HG02852 (cell line): ENCODE results near the gene CDCA3.
"Not testable (repeated sequence)": the region's sequence is repeated elsewhere in the genome, so short reads cannot be mapped to it uniquely, and the experiment has no call there.

Source experiments
- ATAC-seq: cut with Tn5 transposase; IDR thresholded peaks from one replicate; pipeline ENCODE4 v1.9.1; 2021; ENCODE audit warnings: mild to moderate bottlenecking, moderate library complexity; ENCODE audit not compliant: unreplicated experiment

Gene CDCA3

DNA sequence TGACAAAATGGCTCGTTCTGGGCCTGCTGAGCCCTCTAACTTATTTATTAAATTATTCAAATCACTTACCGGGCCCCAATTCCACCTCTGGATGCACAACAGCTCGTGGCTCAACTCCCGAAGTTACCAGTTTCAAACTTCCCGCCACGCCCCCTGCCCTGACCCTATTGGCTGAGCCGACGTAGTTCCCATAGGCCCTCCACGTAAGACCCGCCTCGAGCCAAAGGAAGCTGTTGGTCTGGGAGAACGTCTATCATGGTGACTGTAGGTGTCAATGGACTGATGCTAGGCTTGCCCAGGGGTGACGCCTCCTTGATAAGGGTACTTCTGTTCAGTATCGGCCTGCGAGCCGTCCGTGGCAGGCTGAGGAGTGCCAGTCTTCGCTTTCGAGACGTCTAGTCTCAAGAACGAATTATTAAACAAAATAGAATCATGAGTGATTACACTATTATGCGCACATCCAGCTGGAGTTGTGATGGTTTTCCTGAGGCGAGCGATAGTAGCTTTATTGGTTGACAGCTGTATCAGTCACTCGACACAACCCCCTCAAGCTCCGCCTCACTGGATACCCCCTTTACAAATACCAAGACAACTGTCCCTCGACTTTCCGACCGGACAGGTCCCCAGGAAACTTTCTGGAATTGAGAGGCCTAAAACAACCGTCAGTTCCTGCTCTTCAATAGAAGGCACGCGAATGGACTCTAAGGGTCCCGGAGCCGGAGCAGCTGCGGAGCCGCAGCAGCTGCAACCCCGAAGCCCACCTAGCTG, at the start of gene CDCA3:
TSS of gene CDCA3 (minus strand) at position 134 of the 768 bp plus-strand sequence. CDS start 334 bp downstream, outside the sequence.
- ATAC-seq = peak; percentile 49

DNA sequence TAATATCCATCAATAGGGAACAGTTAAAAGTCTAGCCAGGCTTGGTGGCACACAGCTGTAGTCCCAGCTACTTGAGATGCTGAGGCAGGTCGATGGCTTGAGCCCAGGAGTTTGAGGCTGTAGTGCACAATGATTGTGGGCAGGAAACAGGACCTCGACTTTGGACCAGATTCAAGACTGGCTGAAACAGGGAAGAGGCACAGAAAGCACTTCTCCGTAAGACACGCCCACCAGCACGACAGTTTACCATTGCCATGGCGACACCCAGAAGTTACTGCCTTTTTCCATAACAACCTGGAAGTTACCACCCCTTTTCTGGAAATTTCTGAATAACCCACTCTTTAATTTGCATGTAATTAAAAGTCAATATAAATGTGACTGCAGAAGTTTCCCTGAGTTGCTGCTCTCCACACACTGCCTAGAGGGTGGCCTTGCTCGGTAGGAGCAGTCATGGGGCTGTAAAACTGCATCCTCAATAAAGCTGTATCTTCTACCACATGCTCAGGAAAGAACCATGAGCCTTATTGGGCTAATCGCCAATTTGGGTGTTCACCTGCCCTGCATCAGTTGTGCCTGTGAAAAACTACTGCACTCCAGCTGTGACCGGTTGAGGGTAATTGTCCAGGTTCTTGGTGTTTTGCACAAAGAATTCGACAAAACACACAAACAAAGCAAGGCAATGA, 48.9 kb upstream of the CDCA3 start:
- ATAC-seq = no peak

DNA sequence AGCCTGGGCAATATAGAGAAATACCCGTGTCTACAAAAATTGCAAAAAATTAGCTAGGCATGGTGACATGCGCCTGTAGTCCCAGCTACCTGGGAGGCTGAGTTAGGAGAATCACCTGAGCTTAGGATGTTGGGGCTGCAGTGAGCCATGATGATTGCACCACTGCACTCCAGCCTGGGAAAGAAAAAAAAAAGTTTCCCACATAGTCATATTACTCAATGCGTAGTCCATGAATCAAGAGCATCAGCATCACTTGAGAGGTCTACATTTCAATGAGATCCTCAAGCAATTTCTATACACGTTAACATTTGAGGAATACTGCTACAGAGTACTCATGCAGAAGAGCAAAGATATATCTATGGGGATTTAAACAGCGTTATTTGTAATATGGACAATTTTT, 48.3 kb upstream of the CDCA3 start:
- ATAC-seq = no peak

DNA sequence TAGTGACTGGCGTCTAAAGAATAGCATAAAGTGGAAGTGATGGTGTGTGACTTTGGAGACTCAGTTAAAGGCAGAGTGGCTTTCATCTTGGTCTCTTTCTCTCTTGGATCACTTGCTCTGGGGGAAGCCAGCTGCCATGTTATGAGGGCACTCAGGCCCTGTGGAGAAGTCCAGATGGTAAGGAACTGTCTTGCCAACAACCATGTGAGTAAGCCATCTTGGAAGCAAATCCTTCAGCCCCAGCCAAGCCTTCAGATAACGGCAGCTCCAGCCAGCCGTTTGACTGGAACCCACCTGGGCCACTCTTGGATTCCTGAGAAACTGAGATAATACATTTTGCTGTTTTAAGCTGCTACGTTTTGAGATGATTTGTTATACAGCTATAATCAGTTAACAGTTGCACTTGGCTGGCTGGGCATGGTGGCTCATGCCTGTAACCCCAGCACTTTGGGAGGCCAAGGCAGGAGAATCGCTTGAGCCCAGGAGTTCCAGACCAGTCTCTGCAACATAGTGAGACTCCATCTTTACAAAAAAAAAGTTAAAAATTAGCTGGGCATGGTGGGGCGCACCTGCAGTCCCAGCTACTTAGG, 45.9 kb upstream of the CDCA3 start:
- no peak for ATAC-seq

DNA sequence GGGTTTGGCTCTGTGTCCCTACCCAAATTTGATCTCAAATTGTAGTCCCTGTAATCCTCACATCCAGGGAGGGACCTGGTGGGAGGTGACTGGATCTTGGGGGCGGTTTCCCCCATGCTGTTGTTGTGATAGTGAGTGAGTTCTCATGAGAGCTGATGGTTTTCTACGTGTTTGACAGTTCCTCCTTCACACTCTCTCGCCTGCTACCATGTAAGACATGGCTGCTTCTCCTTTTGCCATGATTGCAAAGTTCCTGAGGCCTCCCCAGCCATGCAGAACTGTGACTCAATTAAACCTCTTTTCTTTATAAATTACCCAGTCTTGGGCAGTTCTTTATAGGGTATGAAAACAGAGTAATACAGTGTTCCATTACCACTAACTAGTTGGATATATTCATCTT, 43.2 kb upstream of the CDCA3 start:
- ATAC-seq = no peak

DNA sequence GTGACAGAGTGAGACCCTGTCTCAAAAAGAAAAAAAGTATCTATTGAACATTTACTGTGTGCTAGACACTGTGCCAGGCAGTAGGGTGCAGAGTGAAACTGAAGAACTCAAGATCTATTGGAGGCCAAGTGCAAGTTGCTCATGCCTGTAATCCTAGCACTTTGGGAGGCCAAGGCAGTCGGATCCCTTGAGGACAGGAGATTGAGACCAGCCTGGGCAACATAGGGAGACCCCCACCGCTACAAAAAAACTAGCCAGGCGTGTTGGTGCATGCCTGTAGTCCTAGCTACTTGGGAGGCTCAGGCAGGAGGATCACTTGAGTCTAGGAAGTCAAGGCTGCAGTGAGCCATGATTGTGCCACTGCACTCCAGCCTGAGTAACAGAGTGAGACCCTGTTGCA, 41.6 kb upstream of the CDCA3 start:
- ATAC-seq = not testable (repeated sequence)

DNA sequence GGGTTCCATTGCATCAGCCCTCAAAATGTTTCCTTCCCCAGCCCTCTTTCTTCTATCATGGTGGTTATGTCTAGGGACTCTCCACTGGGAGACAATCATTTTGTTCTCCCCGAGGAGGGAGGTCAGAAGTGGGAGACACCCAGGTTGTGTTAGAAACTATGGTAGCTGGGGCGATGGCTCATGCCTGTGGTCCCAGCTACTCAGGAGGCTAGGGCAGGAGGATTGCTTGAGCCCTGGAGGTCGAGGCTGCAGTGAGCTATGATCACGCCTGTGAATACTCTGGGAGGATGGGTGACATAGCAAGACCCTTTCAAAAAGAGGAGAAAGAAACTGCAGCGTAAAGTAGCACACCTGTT, 40.5 kb upstream of the CDCA3 start:
- no peak for ATAC-seq

DNA sequence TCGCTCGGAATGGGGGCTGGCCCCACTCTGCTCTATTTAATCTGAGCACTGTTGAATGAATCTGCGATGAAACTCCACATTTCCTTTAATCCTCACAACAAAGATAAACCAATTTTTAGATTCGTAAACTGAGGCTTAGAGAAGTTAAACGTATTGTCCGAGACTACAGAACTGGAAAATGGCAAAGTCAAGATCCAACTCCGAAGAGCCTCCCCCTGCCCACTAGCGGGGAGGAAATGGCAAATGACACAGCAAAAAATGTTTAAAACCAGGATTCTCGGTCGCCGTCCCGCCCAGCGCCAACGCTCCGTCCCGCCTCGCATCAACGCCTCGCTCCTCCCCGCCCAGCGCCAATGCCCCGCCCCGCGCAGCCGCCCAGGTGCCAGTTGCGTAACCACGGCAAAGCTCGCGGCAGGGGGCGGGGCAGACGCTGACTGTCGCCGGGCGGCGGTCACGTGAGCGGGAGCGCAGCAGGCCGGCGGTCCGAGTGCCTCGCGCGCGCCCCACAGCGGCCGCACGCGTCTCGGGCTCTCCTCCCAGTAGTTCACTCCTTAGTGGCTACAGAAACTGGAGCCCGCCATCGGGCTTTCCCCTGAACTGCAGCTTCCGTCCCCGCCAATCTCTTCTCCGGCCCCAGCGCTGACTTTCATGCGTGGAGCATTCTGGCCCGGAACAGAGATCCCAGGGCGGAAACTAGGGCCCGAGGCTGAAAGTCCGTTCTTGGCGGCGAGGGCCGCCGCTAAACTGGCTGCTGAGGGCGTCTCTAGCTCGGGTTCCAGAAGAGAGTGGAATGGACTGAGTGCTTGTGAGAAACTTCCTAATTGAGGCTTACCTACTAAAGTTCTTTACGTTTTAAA, 39.9 kb upstream of the CDCA3 start:
- peak; percentile 96 for ATAC-seq

DNA sequence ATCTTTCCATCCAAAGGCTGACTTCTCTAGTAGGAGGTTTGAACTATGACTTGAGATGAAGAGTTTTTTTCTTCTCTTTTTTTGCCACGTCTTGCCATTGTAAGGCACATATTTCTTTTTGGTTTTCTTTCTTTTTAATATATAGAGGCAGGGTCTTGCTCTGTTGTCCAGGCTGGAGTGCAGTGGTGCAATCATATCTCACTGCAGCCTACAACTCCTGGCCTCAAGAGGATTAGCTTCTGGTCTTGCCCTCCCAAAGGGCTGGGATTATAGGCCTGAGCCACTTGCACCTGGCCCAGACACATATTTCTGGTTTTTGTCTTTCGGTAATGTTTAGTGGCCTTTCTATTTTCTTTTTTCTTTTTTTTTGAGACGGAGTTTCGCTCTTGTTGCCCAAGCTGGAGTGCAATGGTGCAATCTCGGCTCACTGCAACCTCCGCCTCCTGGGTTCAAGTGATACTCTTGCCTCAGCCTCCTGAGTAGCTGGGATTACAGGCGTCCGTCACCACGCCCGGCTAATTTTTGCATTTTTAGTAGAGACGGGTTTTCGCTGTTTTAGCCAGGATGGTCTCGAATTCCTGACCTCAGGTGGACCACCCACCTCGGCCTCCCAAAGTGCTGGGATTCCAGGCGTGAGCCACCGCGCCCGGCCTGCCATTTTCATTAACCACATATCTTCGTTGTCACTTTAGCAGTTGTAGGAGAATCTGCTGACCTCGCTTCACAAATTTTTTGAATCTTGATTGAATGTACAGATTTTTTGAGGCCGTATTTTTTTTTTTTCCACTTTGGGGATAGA, 38.9 kb upstream of the CDCA3 start:
- not testable (repeated sequence) for ATAC-seq

DNA sequence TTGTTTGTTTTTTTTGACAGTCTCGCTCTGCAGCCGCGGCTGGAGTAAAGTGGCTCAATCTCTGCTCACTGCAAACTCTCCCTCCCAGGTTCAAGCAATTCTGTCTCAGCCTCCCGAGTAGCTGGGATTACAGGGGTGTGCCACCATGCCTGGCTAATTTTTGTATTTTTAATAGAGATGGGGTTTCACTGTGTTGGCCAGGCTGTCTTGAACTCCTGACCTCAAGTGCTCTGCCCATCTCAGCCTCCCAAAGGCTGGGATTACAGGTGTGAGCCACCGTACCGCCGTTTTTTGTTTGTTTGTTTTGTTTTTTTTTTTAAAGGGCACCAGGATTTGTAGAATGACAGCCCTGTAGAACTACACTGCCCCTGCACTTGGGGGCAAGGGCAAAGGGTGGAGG, 37.7 kb upstream of the CDCA3 start:
- ATAC-seq = not testable (repeated sequence)

DNA sequence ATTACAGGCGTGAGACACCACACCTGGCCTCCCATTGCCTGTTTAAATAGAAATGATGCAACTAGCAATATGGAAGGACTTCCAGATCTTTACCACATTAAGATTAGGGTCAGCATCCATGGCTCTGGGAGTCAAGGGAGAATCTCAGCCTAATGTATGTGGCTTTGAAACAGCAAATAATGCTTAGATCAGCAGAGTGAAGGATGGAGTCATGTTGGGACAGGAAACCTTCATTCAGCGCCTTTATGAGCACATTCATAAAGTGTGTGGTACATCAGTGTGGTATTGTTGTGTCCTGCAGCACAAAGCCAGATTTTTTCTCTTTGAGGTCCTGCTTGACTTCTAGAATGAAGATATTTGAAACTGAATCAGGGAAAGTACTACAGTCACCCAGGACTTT, 37.3 kb upstream of the CDCA3 start:
- ATAC-seq = no peak

DNA sequence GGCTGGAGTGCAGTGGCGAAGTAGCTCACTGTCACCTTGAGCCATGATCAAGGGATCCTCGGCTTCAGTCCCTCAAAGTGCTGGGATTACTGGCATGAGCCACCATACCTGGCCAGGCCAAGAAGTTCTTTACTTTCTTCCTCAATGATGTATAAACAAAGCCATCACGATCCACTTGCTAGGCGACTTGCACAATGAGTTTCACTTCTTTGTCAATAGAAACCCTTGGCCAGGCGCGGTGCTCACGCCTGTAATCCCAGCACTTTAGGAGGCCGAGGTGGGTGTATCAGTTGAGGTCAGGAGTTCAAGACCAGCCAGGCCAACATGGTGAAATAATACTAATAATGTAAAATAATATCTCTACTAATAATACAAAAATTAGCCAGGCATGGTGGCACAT, 36.4 kb upstream of the CDCA3 start:
- no peak for ATAC-seq

DNA sequence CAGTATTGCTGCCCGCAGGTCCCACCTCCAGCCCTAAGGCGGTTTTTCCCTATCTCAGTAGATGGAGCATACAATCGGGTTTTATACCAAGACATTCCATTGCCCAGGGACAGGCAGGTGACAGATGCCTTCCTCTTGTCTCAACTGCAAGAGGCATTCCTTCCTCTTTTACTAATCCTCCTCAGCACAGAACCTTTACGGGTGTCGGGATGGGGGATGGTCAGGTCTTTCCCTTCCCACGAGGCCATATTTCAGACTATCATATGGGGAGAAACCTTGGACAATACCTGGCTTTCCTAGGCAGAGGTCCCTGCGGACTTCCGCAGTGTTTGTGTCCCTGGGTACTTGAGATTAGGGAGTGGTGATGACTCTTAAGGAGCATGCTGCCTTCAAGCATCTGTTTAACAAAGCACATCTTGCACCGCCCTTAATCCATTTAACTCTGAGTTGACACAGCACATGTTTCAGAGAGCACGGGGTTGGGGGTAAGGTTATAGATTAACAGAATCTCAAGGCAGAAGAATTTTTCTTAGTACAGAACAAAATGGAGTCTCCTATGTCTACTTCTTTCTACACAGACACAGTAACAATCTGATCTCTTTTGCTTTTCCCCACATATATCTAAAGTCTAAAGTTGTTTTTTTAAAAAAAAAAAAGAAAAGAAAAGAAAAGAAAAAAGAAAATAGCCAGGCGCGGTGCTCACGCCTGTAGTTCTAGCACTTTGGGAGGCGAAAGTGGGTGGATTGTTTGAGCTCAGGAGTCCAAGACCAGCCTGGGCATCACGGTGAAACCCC, 35.3 kb upstream of the CDCA3 start:
- not testable (repeated sequence) for ATAC-seq

DNA sequence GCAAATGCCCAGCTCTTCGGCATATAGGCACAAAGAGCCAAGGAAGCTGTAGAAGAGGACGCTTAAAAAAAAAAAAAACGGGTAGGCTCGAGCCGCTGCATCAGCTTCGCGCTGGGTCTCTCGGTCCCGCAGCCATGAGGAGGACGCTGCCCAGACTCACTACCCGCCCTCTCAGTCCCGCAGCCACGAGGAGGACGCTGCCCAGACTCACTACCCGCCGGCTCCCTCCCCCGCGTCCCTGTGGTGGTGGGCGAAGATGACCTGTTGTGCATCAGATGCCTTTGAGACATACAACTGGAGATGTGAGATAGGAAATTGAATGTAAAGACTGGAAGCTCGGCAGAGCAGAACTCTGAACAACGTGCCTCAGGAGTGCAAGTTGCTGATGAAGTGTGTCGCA, 33.5 kb upstream of the CDCA3 start:
- ATAC-seq = no peak

DNA sequence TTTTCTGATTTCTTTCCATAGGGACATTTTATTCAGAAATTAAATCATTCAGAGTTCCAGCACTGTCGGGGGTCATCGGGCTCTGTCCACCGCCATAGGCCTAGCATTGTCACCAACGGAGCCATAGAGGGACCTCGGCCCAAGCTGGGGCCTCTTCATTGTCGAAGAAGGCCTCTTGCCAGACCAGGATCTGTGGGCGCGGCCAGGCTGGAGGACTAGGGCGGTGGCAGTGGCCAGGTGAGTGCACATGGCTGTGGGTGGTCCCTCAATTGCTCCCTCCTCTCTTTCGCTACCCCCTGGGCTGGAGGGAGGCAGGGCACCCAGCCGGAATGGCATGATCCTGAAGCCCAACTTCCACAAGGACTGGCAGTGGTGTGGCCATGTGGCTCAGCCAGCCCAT, 32.6 kb upstream of the CDCA3 start:
- ATAC-seq = no peak

DNA sequence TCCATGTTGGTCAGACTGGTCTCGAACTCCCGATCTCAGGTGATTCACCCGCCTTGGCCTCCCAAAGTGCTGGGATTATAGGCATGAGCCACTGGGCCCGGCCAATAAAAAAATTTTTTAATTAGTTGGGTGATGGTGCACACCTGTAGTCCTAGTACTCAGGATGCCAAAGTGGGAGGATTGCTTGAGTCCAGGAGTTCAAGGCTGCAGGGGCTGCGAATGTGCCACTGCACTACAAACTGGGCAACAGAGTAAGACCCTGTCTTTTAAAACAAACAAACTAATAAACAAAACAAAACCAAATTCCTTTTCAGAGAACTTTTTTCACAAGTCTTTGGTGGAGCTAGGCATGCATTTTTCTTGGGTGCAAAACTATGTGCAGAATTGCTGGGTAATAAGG, 32.2 kb upstream of the CDCA3 start:
- ATAC-seq = no peak

DNA sequence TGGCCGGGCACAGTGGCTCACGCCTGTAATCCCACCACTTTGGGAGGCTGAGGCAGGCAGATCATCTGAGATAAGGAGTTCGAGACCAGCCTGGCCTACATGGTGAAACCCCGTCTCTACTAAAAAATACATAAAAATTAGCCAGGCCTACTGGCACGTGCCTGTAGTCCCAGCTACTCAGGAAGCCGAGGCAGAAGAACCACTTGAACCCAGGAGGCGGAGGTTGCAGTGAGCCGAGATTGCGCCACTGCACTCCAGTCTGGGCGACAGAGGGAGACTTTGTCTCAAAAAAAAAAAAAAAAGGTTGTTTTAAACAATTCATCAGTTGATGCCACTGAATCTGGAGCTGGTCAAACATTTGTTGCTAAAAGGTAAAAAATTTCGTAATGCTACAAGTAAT, 28.7 kb upstream of the CDCA3 start:
- not testable (repeated sequence) for ATAC-seq

DNA sequence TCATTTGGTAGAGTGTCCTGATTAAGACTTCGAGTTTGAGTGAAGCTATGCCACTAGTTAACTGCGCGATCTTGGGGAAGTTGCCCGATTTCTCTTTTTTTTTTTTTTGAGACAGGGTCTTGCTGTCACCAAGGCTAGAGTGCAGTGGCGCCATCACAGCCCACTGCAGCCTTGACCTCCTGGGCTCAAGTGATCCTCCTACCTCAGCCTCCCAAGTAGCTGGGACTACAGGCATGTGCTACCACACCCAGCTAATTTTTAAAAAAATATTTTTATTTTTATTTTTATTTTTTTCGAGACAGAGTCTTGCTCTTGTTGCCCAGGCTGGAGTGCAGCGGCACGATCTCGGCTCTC, 22.9 kb upstream of the CDCA3 start:
- ATAC-seq = not testable (repeated sequence)

DNA sequence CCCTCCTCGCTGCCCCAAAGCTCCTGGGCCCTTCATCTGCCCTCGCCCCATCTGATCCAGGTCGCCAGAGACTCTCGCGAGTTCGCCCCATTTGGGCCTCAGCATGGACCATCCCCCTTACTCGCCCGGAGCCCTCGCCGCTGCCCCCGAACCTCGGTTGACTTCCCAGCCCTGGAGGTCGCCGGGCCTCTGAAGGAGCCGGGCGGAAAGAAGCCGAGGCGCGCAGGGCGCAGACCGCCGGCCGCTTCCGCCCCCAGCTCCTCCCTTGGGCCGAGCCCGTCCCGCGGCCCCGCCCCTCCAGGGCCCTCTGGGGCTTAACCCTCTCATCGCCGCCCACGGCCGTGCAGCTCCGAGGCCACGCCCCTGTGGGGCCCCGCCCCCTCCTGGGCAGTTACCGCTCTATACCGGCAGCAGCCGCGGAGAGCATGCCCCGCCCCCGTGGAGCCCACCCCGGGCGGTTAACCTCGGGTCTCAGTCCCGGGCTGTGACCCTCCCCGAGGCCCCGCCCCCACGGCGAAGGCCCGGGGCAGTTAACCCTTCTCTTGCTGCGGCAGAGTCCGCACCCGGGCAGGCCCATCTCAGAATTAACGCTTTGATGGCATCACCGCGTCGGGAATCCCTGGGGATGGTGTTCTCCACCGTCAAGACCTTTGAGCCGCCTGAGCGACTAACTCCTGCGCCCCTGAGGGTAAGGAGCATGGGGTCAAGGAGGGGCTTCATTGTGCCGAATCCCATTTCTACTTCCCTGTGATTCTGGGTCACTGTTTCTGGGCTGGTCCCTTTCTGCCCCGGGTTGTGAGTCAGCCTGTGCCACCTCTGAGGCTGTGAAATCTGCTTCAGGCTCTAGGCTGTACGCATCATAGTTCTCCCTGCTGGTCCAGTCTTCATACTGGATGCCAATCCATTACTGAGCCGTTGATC, 22.3 kb upstream of the CDCA3 start, which contains the start of gene SPSB2:
TSS of gene SPSB2 (minus strand) at position 210 of the 921 bp plus-strand sequence. CDS start 402 bp downstream, outside the sequence.
- peak; percentile 79 for ATAC-seq
